Fibroblast of lung (primary cell): ENCODE results near the gene INS.

Experiments used
- CTCF ChIP-seq, 2 donors: IDR thresholded peaks in 1 of 2; conservative IDR thresholded peaks in 1 of 2; 1 replicate in 1 of 2; 2 replicates in 1 of 2; pipeline ENCODE4 v1.5.1; 2011 to 2012; ENCODE audit warnings: low read length in 2 of 2, control low read depth in 1 of 2, inconsistent platforms in 1 of 2, low read depth in 1 of 2, mild to moderate bottlenecking in 1 of 2
- EZH2 ChIP-seq: IDR thresholded peaks from 2 replicates; pipeline ENCODE4 v1.5.1; 2012; ENCODE audit warnings: low read length, control low read depth, mild to moderate bottlenecking; ENCODE audit errors: missing control alignments

- TF ChIP-seq CTCF (conservative IDR thresholded peaks at IDR 0.05 in 1 of 2, IDR thresholded peaks at IDR 0.05 in 1 of 2; ENCODE audit: low read depth in 1 of 2, low read length in 2 of 2): no peak
- no peak for TF ChIP-seq EZH2
Measured at GRCh38 chr11:2160736-2161259, at the start of gene INS.
